H1 (cell line): ENCODE data around the gene GIPC1. TPM values are rescaled to one million over a fixed set of nuclear protein-coding genes. Genes with fewer than 3 reads are reported as not detected.
A peak's percentile ranks its signal among the peaks of the same experiment; 100 is the strongest.

ENCODE experiments used
- CTCF ChIA-PET: fragments of 300-600 bp; sonication (Branson Sonifier 250); formaldehyde crosslinking; loops from one replicate; lab custom pipeline; 2021; ENCODE audit not compliant: partially characterized antibody; lab: Charles Lee
- POLR2A ChIA-PET: fragments of 300-600 bp; sonication (Branson Sonifier 250); formaldehyde crosslinking; loops from one replicate; lab custom pipeline; 2021; ENCODE audit warnings: inconsistent platforms; ENCODE audit not compliant: partially characterized antibody; lab: Charles Lee
- DNase-seq, 2 experiments: peaks; one replicate each; pipeline versions ENCODE4 v3.0.0 to v3.0.0-alpha.2; 2010 to 2022; ENCODE audit warnings: low spot score in 2 of 2, low read depth in 1 of 2, mixed read lengths in 1 of 2
- FAIRE-seq: peaks from 2 replicates; lab custom pipeline; 2011; peaks lifted over from hg19 to GRCh38; lab: Jason Lieb, UNC
- H2AFZ ChIP-seq: 2 replicates; pipeline ENCODE4 v1.8.1; 2012; ENCODE audit warnings: low read length, inconsistent platforms
- H2AK5ac ChIP-seq: 2 replicates; pipeline ENCODE4 v1.6.1; 2013; ENCODE audit warnings: low read depth, low read length
- H2BK120ac ChIP-seq: replicated peaks from 2 replicates; pipeline ENCODE3; 2013; ENCODE audit warnings: low read depth, low read length, inconsistent platforms
- H2BK12ac ChIP-seq: 2 replicates; pipeline ENCODE4 v1.6.1; 2013; ENCODE audit warnings: low read depth, low read length
- H2BK15ac ChIP-seq: 2 replicates; pipeline ENCODE4 v1.6.1; 2013; ENCODE audit warnings: low read length
- H2BK20ac ChIP-seq: 2 replicates; pipeline ENCODE4 v1.6.1; 2013; ENCODE audit warnings: low read length
- H2BK5ac ChIP-seq: 2 replicates; pipeline ENCODE4 v1.6.1; 2013; ENCODE audit warnings: low read depth, low read length
- H3K14ac ChIP-seq: 2 replicates; pipeline ENCODE4 v1.6.1; 2013; ENCODE audit warnings: inconsistent platforms; ENCODE audit not compliant: insufficient read length
- H3K18ac ChIP-seq: 2 replicates; pipeline ENCODE4 v1.6.1; 2013; ENCODE audit warnings: low read length; ENCODE audit errors: extremely low read depth
- H3K23ac ChIP-seq: 2 replicates; pipeline ENCODE4 v1.6.1; 2013; ENCODE audit warnings: inconsistent platforms; ENCODE audit not compliant: insufficient read length
- H3K23me2 ChIP-seq: 2 replicates; pipeline ENCODE4 v1.6.1; 2013; ENCODE audit warnings: low read depth, low read length
- H3K27ac ChIP-seq: 2 replicates; pipeline ENCODE4 v1.6.1; 2011; ENCODE audit warnings: low read depth, low read length, inconsistent platforms
- H3K27me3 ChIP-seq, 4 experiments: replicated peaks in 1 of 4; 1 replicate in 1 of 4; 2 replicates in 3 of 4; pipeline versions ENCODE4 v1.6.1 to v1.8.1; 2011 to 2013; ENCODE audit warnings: low read length in 3 of 4, mild to moderate bottlenecking in 3 of 4, inconsistent platforms in 2 of 4, mixed read lengths in 2 of 4, moderate library complexity in 1 of 4; ENCODE audit not compliant: control insufficient read depth in 3 of 4, insufficient read depth in 3 of 4; ENCODE audit errors: extremely low read depth in 1 of 4
- H3K36me3 ChIP-seq, 4 experiments: 2 replicates each; pipeline versions ENCODE4 v1.6.1 to v1.8.1; 2011 to 2013; ENCODE audit warnings: mild to moderate bottlenecking in 4 of 4, low read length in 3 of 4, moderate library complexity in 2 of 4, control low read depth in 1 of 4, inconsistent platforms in 1 of 4; ENCODE audit not compliant: insufficient read depth in 4 of 4, control insufficient read depth in 2 of 4
- H3K4ac ChIP-seq: replicated peaks from 2 replicates; pipeline ENCODE3; 2013; ENCODE audit warnings: low read length, low read depth, mixed read lengths, inconsistent platforms; ENCODE audit not compliant: insufficient read length
- H3K4me1 ChIP-seq, 4 experiments: replicated peaks in 1 of 4; 1 replicate in 1 of 4; 2 replicates in 3 of 4; pipeline versions ENCODE4 v1.6.1 to v1.8.1; 2011 to 2013; ENCODE audit warnings: low read length in 3 of 4, inconsistent platforms in 2 of 4, mixed read lengths in 1 of 4; ENCODE audit not compliant: insufficient read depth in 4 of 4, control insufficient read depth in 3 of 4
- H3K4me2 ChIP-seq, 2 experiments: 2 replicates each; pipeline versions ENCODE4 v1.6.1 to v1.8.1; 2011 to 2013; ENCODE audit warnings: low read depth in 2 of 2, low read length in 2 of 2, control low read depth in 1 of 2, inconsistent platforms in 1 of 2, mild to moderate bottlenecking in 1 of 2; ENCODE audit not compliant: insufficient read depth in 1 of 2
- H3K4me3 ChIP-seq, 4 experiments: fragments of 200-600, 300-600 bp in 1 of 4; sonication (generic), shearing (Covaris generic), sonication (Bioruptor Twin) in 1 of 4; 2 replicates each; pipeline versions ENCODE4 v1.5.1 to v1.8.1; 2011 to 2016; ENCODE audit warnings: low read length in 4 of 4, low read depth in 3 of 4, control low read depth in 2 of 4, inconsistent platforms in 2 of 4, mild to moderate bottlenecking in 2 of 4, mixed read lengths in 1 of 4, moderate library complexity in 1 of 4; ENCODE audit not compliant: insufficient read depth in 2 of 4; ENCODE audit errors: extremely low read depth in 1 of 4
- H3K56ac ChIP-seq: replicated peaks from 2 replicates; pipeline ENCODE3; 2013; ENCODE audit warnings: low read depth, mild to moderate bottlenecking, mixed read lengths, low read length, inconsistent platforms; ENCODE audit not compliant: insufficient read length
- H3K79me1 ChIP-seq: 2 replicates; pipeline ENCODE4 v1.6.1; 2013; ENCODE audit warnings: low read depth, low read length, control low read depth
- H3K79me2 ChIP-seq, 2 experiments: 2 replicates each; pipeline versions ENCODE4 v1.6.1 to v1.8.1; 2012 to 2013; ENCODE audit warnings: low read length in 2 of 2, mild to moderate bottlenecking in 2 of 2, inconsistent platforms in 1 of 2; ENCODE audit not compliant: insufficient read depth in 2 of 2, control insufficient read depth in 1 of 2
- H3K9ac ChIP-seq, 4 experiments: replicated peaks in 1 of 4; 1 replicate in 1 of 4; 2 replicates in 3 of 4; pipeline versions ENCODE4 v1.6.1 to v1.8.1; 2011 to 2013; ENCODE audit warnings: low read depth in 3 of 4, low read length in 3 of 4, control low read depth in 2 of 4, mild to moderate bottlenecking in 2 of 4, moderate library complexity in 2 of 4, inconsistent platforms in 1 of 4; ENCODE audit errors: extremely low read depth in 1 of 4
- H3K9me3 ChIP-seq, 2 experiments: 2 replicates each; pipeline versions ENCODE4 v1.6.1 to v1.8.1; 2012 to 2013; ENCODE audit warnings: mild to moderate bottlenecking in 2 of 2, moderate library complexity in 2 of 2, control low read depth in 1 of 2, inconsistent platforms in 1 of 2, low read depth in 1 of 2, low read length in 1 of 2, mixed read lengths in 1 of 2; ENCODE audit not compliant: insufficient read depth in 2 of 2
- H4K20me1 ChIP-seq, 2 experiments: replicated peaks in 1 of 2; 2 replicates each; pipeline versions ENCODE3 to v1.8.1; 2011 to 2013; ENCODE audit warnings: inconsistent platforms in 2 of 2, low read length in 2 of 2, mild to moderate bottlenecking in 1 of 2; ENCODE audit not compliant: insufficient read depth in 2 of 2, control insufficient read depth in 1 of 2
- H4K5ac ChIP-seq: 2 replicates; pipeline ENCODE4 v1.6.1; 2013; ENCODE audit warnings: low read length, low read depth, mixed read lengths, inconsistent platforms; ENCODE audit not compliant: insufficient read length
- H4K8ac ChIP-seq: 2 replicates; pipeline ENCODE4 v1.8.0; 2013; ENCODE audit warnings: mild to moderate bottlenecking, moderate library complexity, low read length, inconsistent platforms; ENCODE audit not compliant: insufficient read depth; ENCODE audit errors: extremely low read depth
- H4K91ac ChIP-seq: replicated peaks from 2 replicates; pipeline ENCODE3; 2013; ENCODE audit warnings: low read length, mixed read lengths, inconsistent platforms; ENCODE audit not compliant: insufficient read length
- BACH1 ChIP-seq: IDR thresholded peaks from 2 replicates; pipeline ENCODE4 v1.6.1; 2012; ENCODE audit warnings: low read length, improper control_type of control experiment
- CEBPB ChIP-seq: IDR thresholded peaks from 2 replicates; pipeline ENCODE4 v1.6.1; 2012; ENCODE audit warnings: low read depth, low read length
- CHD2 ChIP-seq: IDR thresholded peaks from 2 replicates; pipeline ENCODE4 v1.6.1; 2012; ENCODE audit warnings: low read length, improper control_type of control experiment
- JUND ChIP-seq: IDR thresholded peaks from 2 replicates; pipeline ENCODE4 v1.6.1; 2011; ENCODE audit warnings: mild to moderate bottlenecking, improper control_type of control experiment, low read length
- NRF1 ChIP-seq: IDR thresholded peaks from 2 replicates; pipeline ENCODE4 v1.6.1; 2011; ENCODE audit warnings: mild to moderate bottlenecking, low read depth, low read length, improper control_type of control experiment
- POLR2A ChIP-seq, 2 experiments: IDR thresholded peaks; 1 replicate in 1 of 2; 2 replicates in 1 of 2; pipeline ENCODE4 v1.6.1; 2011; ENCODE audit warnings: low read depth in 2 of 2, low read length in 2 of 2, mild to moderate bottlenecking in 2 of 2; ENCODE audit errors: control extremely low read depth in 1 of 2
- SP4 ChIP-seq: IDR thresholded peaks from 2 replicates; pipeline ENCODE4 v1.6.1; 2012; ENCODE audit warnings: low read length, inconsistent platforms
- TAF7 ChIP-seq: optimal IDR thresholded peaks from 2 replicates; pipeline ENCODE3; 2011; ENCODE audit warnings: low read depth, mild to moderate bottlenecking, inconsistent platforms, low read length, moderate library complexity, borderline replicate concordance
- TCF12 ChIP-seq: IDR thresholded peaks from 2 replicates; pipeline ENCODE4 v1.6.1; 2011; ENCODE audit warnings: low read depth, mild to moderate bottlenecking, low read length
- TEAD4 ChIP-seq: IDR thresholded peaks from 2 replicates; pipeline ENCODE4 v1.6.1; 2012; ENCODE audit warnings: low read depth, low read length, inconsistent platforms, mixed read lengths
- YY1 ChIP-seq: IDR thresholded peaks from 2 replicates; pipeline ENCODE4 v1.6.1; 2011; ENCODE audit warnings: low read depth, mild to moderate bottlenecking, low read length
- ZNF274 ChIP-seq: IDR thresholded peaks from 2 replicates; pipeline ENCODE4 v1.7.0; 2012; ENCODE audit warnings: low read length, borderline replicate concordance; ENCODE audit errors: extremely low read depth
- WGBS, 2 experiments: shearing (Covaris generic) in 1 of 2; methylation state at CpG; one replicate each; pipeline versions ENCODE4 v1.1.6 to v1.1.7; 2013 to 2015; ENCODE audit warnings: low lambda C conversion rate in 2 of 2, mixed read lengths in 2 of 2, inconsistent platforms in 1 of 2, low coverage in 1 of 2, missing lambda C conversion rate in 1 of 2; ENCODE audit not compliant: insufficient replicate concordance in 2 of 2, insufficient coverage in 1 of 2, insufficient read length in 1 of 2; ENCODE audit errors: extremely low coverage in 1 of 2, missing lambda C conversion rate in 1 of 2; 5-methylcytosine and 5-hydroxymethylcytosine counted together
- polyA plus RNA-seq, 7 experiments: library from polyadenylated mRNA; depleted of rRNA in 3 of 7; stranded (reverse) in 5 of 7; unstranded in 2 of 7; fragments of >200 nt in 5 of 7; fragments of 200-250 nt in 2 of 7; gene quantifications; 1 replicate in 5 of 7; 2 replicates in 1 of 7; 4 replicates in 1 of 7; pipeline versions ENCODE4 v1.2.1 to v1.2.3, GENCODE V29; 2011 to 2013; ENCODE audit warnings: missing spikeins in 2 of 7, mixed read lengths in 2 of 7
- total RNA-seq: library from RNA; stranded (reverse); fragmentation: NEBNext Ultra II Directional; extraction: Animal tissue kit (Norgen Biotek cat#: 25700); gene quantifications from 2 replicates; pipeline ENCODE4 v1.2.1, GENCODE V29; 2021
- TF ChIP-seq, protein P1 (sequence below): IDR thresholded peaks from 2 replicates; pipeline ENCODE4 v1.6.1; 2012; ENCODE audit warnings: inconsistent platforms

Gene GIPC1
- total and polyA plus RNA-seq, 2 of the 8 experiments (the other 6 are each of a cell fraction or from before 2014, with no cell fraction given), result 65.6 to 72.0 TPM

DNA sequence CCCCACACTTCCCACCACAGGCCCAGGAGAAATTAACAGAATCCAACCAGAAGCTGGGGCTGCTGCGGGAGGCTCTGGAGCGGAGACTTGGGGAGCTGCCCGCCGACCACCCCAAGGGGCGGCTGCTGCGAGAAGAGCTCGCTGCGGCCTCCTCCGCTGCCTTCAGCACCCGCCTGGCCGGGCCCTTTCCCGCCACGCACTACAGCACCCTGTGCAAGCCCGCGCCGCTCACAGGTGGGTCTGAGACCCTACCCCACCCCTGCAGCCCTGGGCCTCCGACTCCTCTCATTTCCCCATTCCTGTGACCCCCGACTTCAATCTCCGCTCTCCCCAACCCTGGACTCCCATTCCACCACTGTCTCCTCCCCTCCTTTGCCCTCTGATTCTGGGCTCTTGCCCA is 45.1 kb downstream of the GIPC1 start:
- DNase-seq (no peak), FAIRE-seq (no peak)
- Histone ChIP-seq H3K14ac (no peak overlapping the region), H3K79me2 (no peaks in the 10 kb centered on the region), H3K79me1 (peaks cover 2% of the 10 kb centered on the region; the same call in 1 of the 2 replicates), H3K27me3 (no peaks in the 10 kb centered on the region), H2BK15ac (no peak overlapping the region), H3K18ac (no peak overlapping the region), H3K23ac (no peak overlapping the region), H4K20me1 (peaks cover 6 to 7% of the 10 kb centered on the region in 2 experiments), H3K36me3 (peaks cover 10 to 45% (median 26%) of the 10 kb centered on the region in 4 experiments; a peak in 6 of 8 replicates), H2AK5ac (no peak overlapping the region), H2BK20ac (no peak overlapping the region), H3K23me2 (no peaks in the 10 kb centered on the region; the same call in 1 of the 2 replicates), H3K4me1 (peaks cover 0 to 4% (median 0%) of the 10 kb centered on the region in 4 experiments; a peak in 1 of 7 replicates), H3K9me3 (no peaks in the 10 kb centered on the region), H2BK12ac (no peak overlapping the region), H3K56ac (no peak overlapping the region), H3K4me2 (no peak overlapping the region), H4K5ac (no peak overlapping the region), H3K4ac (no peak overlapping the region), H3K4me3 (no peak overlapping the region), H4K91ac (no peak overlapping the region), H2BK120ac (no peak overlapping the region), H3K27ac (no peak overlapping the region), H2BK5ac (no peak overlapping the region), H2AFZ (no peak overlapping the region), H3K9ac (no peak overlapping the region), H4K8ac (peak overlapping the region; percentile 16; the same call in 1 of the 2 replicates)
- ChIA-PET POLR2A (interaction anchor here (0.6 to 2.7 kb wide), 8 partner anchors 10 to 75 kb away, joined by 3 to 10 read pairs (median 4); partner anchors contain the start of gene PTGER1), CTCF (interaction anchor here (0.6 to 2.8 kb wide), 5 partner anchors 15 to 30 kb away, joined by 3 to 20 read pairs (median 5); partner anchors contain the start of genes PKN1 and PTGER1)
- no peak for TF ChIP-seq ZNF274
- TF ChIP-seq TAF7, result no peak
- TF ChIP-seq POLR2A (IDR thresholded peaks at IDR 0.05; ENCODE audit: control extremely low read depth in 1 of 2, low read depth in 2 of 2, low read length in 2 of 2), result no peak
- TF ChIP-seq CHD2, result no peak
- no peak for TF ChIP-seq CEBPB
- TF ChIP-seq YY1, result no peak
- TF ChIP-seq BACH1, result no peak
- TF ChIP-seq TEAD4, result no peak
- no peak for TF ChIP-seq SP4
- no peak for TF ChIP-seq NRF1
- no peak for TF ChIP-seq TCF12
- TF ChIP-seq, protein P1, sequence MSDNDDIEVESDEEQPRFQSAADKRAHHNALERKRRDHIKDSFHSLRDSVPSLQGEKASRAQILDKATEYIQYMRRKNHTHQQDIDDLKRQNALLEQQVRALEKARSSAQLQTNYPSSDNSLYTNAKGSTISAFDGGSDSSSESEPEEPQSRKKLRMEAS, result no peak
- TF ChIP-seq JUND, result no peak
- 97% methylated on average over 17 of the region's 19 CpGs; no CpG with 5 or more reads in 1 of the 2 experiments for WGBS, 2 experiments
